DND-41 (cell line): ENCODE results near the gene OPCML.

Experiments used
- ATAC-seq: fragments of 200-7000 bp; cut with Tn5 transposase; 3 replicates; pipeline ENCODE4 v1.9.1; 2021; ENCODE audit warnings: low read depth; ENCODE audit not compliant: insufficient read depth
- DNase-seq: peaks from one replicate; pipeline ENCODE4 v3.0.0-alpha.2; 2020
- H2AFZ ChIP-seq: 2 replicates; pipeline ENCODE4 v1.6.0; 2012; ENCODE audit warnings: low read depth, low read length
- H3K27ac ChIP-seq: 2 replicates; pipeline ENCODE4 v1.5.1; 2012; ENCODE audit warnings: low read length, inconsistent platforms
- H3K27me3 ChIP-seq: fragments of 200-600 bp; sonication (generic); 2 replicates; pipeline ENCODE4 v1.6.0; 2012; ENCODE audit warnings: low read length, mild to moderate bottlenecking, inconsistent platforms; ENCODE audit not compliant: insufficient read depth, poor library complexity
- H3K36me3 ChIP-seq: 2 replicates; pipeline ENCODE4 v1.5.1; 2012; ENCODE audit warnings: low read length, inconsistent platforms; ENCODE audit not compliant: insufficient read depth
- H3K4me1 ChIP-seq: 2 replicates; pipeline ENCODE4 v1.5.1; 2012; ENCODE audit warnings: mild to moderate bottlenecking, low read length; ENCODE audit not compliant: insufficient read depth
- H3K4me2 ChIP-seq: 2 replicates; pipeline ENCODE4 v1.6.0; 2012; ENCODE audit warnings: mild to moderate bottlenecking, moderate library complexity, low read length, inconsistent platforms; ENCODE audit not compliant: insufficient read depth
- H3K4me3 ChIP-seq, 2 experiments: fragments of 200-600 bp in 1 of 2; shearing (Covaris generic) in 1 of 2; 2 replicates each; pipeline ENCODE4 v1.5.1; 2012 to 2016; ENCODE audit warnings: inconsistent platforms in 2 of 2, low read length in 2 of 2, mild to moderate bottlenecking in 2 of 2, low read depth in 1 of 2, moderate library complexity in 1 of 2
- H3K79me2 ChIP-seq: 2 replicates; pipeline ENCODE4 v1.6.0; 2012; ENCODE audit warnings: low read length, inconsistent platforms; ENCODE audit not compliant: insufficient read depth
- H3K9ac ChIP-seq: 2 replicates; pipeline ENCODE4 v1.6.0; 2012; ENCODE audit warnings: low read depth, mild to moderate bottlenecking, inconsistent platforms, low read length, moderate library complexity
- H3K9me3 ChIP-seq: 2 replicates; pipeline ENCODE4 v1.5.1; 2012; ENCODE audit warnings: low read length, moderate library complexity, mild to moderate bottlenecking, inconsistent platforms; ENCODE audit not compliant: insufficient read depth, severe bottlenecking
- H4K20me1 ChIP-seq: 2 replicates; pipeline ENCODE4 v1.6.0; 2012; ENCODE audit warnings: low read length; ENCODE audit not compliant: insufficient read depth
- EZH2 ChIP-seq: IDR thresholded peaks from 3 replicates; pipeline ENCODE4 v1.6.1; 2012; ENCODE audit warnings: borderline replicate concordance, low read depth, mild to moderate bottlenecking, moderate library complexity, low read length, inconsistent platforms; ENCODE audit not compliant: severe bottlenecking
- TF ChIP-seq, protein P1 (sequence below): IDR thresholded peaks from 2 replicates; pipeline ENCODE4 v1.5.1; 2012; ENCODE audit warnings: borderline replicate concordance, low read length, moderate library complexity, mild to moderate bottlenecking; ENCODE audit not compliant: poor library complexity, severe bottlenecking; ENCODE audit errors: extremely low read depth

The OPCML gene

GRCh38 chr11:132493801-132494200 is 1038.5 kb downstream of the OPCML start:
- Histone ChIP-seq H3K9me3 (no peaks in the 10 kb centered on the region), H3K4me1 (peaks cover 8% of the 10 kb centered on the region; the same call in 1 of the 2 replicates), H3K79me2 (no peaks in the 10 kb centered on the region), H3K4me3 (no peak overlapping the region), H4K20me1 (no peaks in the 10 kb centered on the region), H3K4me2 (no peak overlapping the region), H2AFZ (no peak overlapping the region), H3K27ac (no peak overlapping the region), H3K9ac (no peak overlapping the region), H3K27me3 (no peaks in the 10 kb centered on the region), H3K36me3 (no peaks in the 10 kb centered on the region)
- TF ChIP-seq, protein P1, sequence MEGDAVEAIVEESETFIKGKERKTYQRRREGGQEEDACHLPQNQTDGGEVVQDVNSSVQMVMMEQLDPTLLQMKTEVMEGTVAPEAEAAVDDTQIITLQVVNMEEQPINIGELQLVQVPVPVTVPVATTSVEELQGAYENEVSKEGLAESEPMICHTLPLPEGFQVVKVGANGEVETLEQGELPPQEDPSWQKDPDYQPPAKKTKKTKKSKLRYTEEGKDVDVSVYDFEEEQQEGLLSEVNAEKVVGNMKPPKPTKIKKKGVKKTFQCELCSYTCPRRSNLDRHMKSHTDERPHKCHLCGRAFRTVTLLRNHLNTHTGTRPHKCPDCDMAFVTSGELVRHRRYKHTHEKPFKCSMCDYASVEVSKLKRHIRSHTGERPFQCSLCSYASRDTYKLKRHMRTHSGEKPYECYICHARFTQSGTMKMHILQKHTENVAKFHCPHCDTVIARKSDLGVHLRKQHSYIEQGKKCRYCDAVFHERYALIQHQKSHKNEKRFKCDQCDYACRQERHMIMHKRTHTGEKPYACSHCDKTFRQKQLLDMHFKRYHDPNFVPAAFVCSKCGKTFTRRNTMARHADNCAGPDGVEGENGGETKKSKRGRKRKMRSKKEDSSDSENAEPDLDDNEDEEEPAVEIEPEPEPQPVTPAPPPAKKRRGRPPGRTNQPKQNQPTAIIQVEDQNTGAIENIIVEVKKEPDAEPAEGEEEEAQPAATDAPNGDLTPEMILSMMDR = no peak
- no peak for TF ChIP-seq EZH2
- ATAC-seq (no peak), DNase-seq (no peak)

DNA sequence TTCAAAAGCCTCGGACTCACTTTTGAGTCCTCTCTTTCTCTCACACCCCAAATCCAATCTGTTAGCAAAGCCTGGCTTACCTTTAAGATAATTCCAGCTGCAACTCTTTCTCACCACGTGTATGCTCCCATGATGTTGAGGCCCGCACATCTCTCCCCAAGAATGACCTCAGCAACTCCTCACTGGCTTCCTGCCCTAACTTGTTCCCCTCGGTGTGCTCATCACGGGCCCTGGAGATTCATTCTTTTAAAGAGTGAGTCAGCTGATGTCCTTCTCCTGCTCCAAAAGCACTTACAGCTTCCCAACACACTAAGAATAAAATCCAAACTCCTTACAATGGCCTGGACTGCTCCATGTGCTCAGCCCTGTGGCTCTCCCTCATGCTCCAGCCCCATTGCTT is 1041.3 kb downstream of the OPCML start:
- no peaks in the 10 kb centered on the region for H3K79me2 ChIP-seq
- H3K4me1 ChIP-seq = peaks cover 8% of the 10 kb centered on the region; the same call in 1 of the 2 replicates
- no peak for TF ChIP-seq EZH2
- TF ChIP-seq, protein P1 = no peak
- no peaks in the 10 kb centered on the region for H3K9me3 ChIP-seq
- H3K4me3 ChIP-seq = no peak overlapping the region
- H2AFZ ChIP-seq = no peak overlapping the region
- no peaks in the 10 kb centered on the region for H3K27me3 ChIP-seq
- H4K20me1 ChIP-seq = no peaks in the 10 kb centered on the region
- DNase-seq (no peak), ATAC-seq (no peak)
- H3K9ac ChIP-seq = no peak overlapping the region
- H3K27ac ChIP-seq = no peak overlapping the region
- no peaks in the 10 kb centered on the region for H3K36me3 ChIP-seq
- H3K4me2 ChIP-seq = no peak overlapping the region

GRCh38 chr11:132486060-132486459 is 1046.2 kb downstream of the OPCML start:
- Histone ChIP-seq H2AFZ (no peak overlapping the region), H3K4me2 (no peak overlapping the region), H3K36me3 (no peaks in the 10 kb centered on the region), H3K9me3 (peaks cover 2% of the 10 kb centered on the region), H3K4me1 (no peaks in the 10 kb centered on the region), H4K20me1 (no peaks in the 10 kb centered on the region), H3K27me3 (no peaks in the 10 kb centered on the region), H3K27ac (no peak overlapping the region), H3K79me2 (no peaks in the 10 kb centered on the region), H3K9ac (no peak overlapping the region), H3K4me3 (no peak overlapping the region)
- ATAC-seq (no peak), DNase-seq (no peak)
- TF ChIP-seq, protein P1 = no peak
- no peak for TF ChIP-seq EZH2

DNA sequence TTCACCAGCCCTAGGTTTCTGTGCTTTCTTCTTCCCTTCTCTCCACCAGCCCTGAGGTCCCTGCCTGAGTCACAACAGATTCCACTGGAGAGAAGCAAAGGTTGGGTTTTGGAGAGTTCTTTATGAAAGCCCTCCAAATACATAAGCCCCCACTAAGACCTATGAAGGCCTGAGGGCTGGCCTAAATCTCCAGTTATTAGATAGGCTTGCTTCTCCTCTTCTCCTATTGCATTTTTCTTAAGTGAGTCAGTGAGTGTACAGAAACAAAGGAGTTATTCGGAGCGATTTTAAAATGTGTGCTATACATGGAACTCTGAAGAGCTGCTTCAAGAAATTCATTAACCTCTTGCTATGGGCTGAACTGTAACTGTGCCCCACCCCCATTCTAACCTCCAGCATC is 1057.3 kb downstream of the OPCML start:
- no peak overlapping the region for H2AFZ ChIP-seq
- no peak overlapping the region for H3K4me3 ChIP-seq
- no peaks in the 10 kb centered on the region for H3K27me3 ChIP-seq
- no peak for ATAC-seq
- no peak for DNase-seq
- no peak overlapping the region for H3K9ac ChIP-seq
- H4K20me1 ChIP-seq = no peaks in the 10 kb centered on the region
- no peak overlapping the region for H3K27ac ChIP-seq
- H3K9me3 ChIP-seq = no peaks in the 10 kb centered on the region
- TF ChIP-seq, protein P1 = no peak
- no peak for TF ChIP-seq EZH2
- no peaks in the 10 kb centered on the region for H3K4me1 ChIP-seq
- no peak overlapping the region for H3K4me2 ChIP-seq
- H3K36me3 ChIP-seq = no peaks in the 10 kb centered on the region
- H3K79me2 ChIP-seq = no peaks in the 10 kb centered on the region
